C4-2B (cell line): ENCODE results near the gene FHAD1.

Experiments used
- H3K27ac ChIP-seq: fragments of 450-650 bp; 2 replicates; pipeline ENCODE4 v1.5.1; 2017
- ZFX ChIP-seq: fragments of 450-650 bp; IDR thresholded peaks from 2 replicates; pipeline ENCODE4 v1.6.1; 2017
- TF ChIP-seq, protein P1 (sequence below): fragments of 450-650 bp; conservative IDR thresholded peaks from 2 replicates; pipeline ENCODE4 v1.5.1; 2017; ENCODE audit warnings: mild to moderate bottlenecking

Gene FHAD1

GRCh38 chr1:15315815-15316214, 68.8 kb downstream of the FHAD1 start:
- TF ChIP-seq, protein P1, sequence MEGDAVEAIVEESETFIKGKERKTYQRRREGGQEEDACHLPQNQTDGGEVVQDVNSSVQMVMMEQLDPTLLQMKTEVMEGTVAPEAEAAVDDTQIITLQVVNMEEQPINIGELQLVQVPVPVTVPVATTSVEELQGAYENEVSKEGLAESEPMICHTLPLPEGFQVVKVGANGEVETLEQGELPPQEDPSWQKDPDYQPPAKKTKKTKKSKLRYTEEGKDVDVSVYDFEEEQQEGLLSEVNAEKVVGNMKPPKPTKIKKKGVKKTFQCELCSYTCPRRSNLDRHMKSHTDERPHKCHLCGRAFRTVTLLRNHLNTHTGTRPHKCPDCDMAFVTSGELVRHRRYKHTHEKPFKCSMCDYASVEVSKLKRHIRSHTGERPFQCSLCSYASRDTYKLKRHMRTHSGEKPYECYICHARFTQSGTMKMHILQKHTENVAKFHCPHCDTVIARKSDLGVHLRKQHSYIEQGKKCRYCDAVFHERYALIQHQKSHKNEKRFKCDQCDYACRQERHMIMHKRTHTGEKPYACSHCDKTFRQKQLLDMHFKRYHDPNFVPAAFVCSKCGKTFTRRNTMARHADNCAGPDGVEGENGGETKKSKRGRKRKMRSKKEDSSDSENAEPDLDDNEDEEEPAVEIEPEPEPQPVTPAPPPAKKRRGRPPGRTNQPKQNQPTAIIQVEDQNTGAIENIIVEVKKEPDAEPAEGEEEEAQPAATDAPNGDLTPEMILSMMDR = no peak
- no peak for TF ChIP-seq ZFX
- no peak overlapping the region for H3K27ac ChIP-seq

DNA sequence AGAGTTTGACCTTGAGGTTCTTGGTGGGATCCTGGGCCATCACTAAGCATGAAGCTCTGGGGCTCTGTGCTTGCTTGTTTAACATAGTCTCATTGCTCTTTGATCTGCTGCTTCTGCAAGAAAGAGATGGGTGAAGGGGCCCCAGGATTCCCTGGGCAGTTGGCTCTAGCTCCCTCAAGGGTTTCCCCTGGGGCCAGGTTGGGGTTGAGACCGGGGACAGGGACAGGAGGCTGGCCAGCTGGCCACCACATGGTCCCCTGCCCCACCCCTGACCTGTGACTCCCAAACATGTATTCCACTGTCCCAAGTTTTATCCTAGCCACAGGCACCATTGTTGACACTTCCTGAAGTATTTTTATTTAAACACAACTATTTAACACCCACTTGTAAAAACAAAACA, 69.5 kb downstream of the FHAD1 start:
- no peak overlapping the region for H3K27ac ChIP-seq
- TF ChIP-seq ZFX = no peak
- TF ChIP-seq, protein P1 = no peak

DNA sequence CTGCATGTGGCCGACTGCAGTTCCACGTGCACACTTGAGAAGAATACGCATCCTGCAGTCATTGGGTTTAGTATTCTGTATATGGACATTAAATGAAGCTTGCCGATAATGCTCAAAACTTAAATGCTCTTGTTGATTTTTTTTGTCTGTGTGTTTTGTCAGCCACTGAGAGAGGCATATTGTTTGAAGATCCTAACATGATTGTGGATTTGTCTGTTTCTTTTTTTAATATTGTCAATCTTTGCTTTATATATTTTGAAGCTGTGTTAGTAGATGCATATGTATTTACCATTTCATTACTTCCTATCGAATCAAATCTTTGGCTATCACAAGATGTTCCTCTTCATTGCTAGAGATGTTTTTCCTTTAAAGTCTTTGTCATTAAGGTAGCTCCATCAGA, 73.2 kb downstream of the FHAD1 start:
- no peak overlapping the region for H3K27ac ChIP-seq
- TF ChIP-seq, protein P1 = no peak
- TF ChIP-seq ZFX = no peak

GRCh38 chr1:15321601-15322000, 74.6 kb downstream of the FHAD1 start:
- TF ChIP-seq, protein P1 = no peak
- TF ChIP-seq ZFX = no peak
- H3K27ac ChIP-seq = no peak overlapping the region

- H3K27ac ChIP-seq = peak overlapping the region; percentile 80
Observed at GRCh38 chr1:15322648-15323350, 75.8 kb downstream of the FHAD1 start.

GRCh38 chr1:15323351-15323988, 76.4 kb downstream of the FHAD1 start:
- TF ChIP-seq, protein P1 = peak; percentile 84
- no peak for TF ChIP-seq ZFX
- H3K27ac ChIP-seq = peak overlapping the region; percentile 80

More at GRCh38 chr1:15322648-15323350, 75.8 kb downstream of the FHAD1 start:
- TF ChIP-seq, protein P1 = no peak
- TF ChIP-seq ZFX = no peak

- no peak overlapping the region for H3K27ac ChIP-seq
- no peak for TF ChIP-seq ZFX
- TF ChIP-seq, protein P1 = no peak; the same call in 1 of the 2 replicates
Observed at GRCh38 chr1:15323989-15324868, 77.2 kb downstream of the FHAD1 start.
